Transverse colon (tissue), 4 donors: ENCODE data around the gene RABGGTA.

ENCODE experiments used
- CTCF ChIP-seq, 5 experiments: fragments of 200-600 bp in 3 of 5; fragments of 450-650 bp in 2 of 5; sonication (generic) in 3 of 5; IDR thresholded peaks; 1 replicate in 2 of 5; 2 replicates in 3 of 5; pipeline ENCODE4 v1.5.1; 2016 to 2017; ENCODE audit warnings: antibody characterized with exemption in 5 of 5, inconsistent platforms in 3 of 5, mild to moderate bottlenecking in 2 of 5, moderate library complexity in 1 of 5
- EP300 ChIP-seq: sonication (generic); formaldehyde crosslinking; IDR thresholded peaks from one replicate; pipeline ENCODE4 v1.6.1; 2017; ENCODE audit warnings: antibody characterized with exemption, low read depth
- POLR2A ChIP-seq: fragments of 450-650 bp; IDR thresholded peaks from one replicate; pipeline ENCODE4 v1.6.1; 2016; ENCODE audit warnings: antibody characterized with exemption, mild to moderate bottlenecking, moderate library complexity
- POLR2AphosphoS5 ChIP-seq, 3 donors: sonication (generic); formaldehyde crosslinking; IDR thresholded peaks; one replicate each; pipeline ENCODE4 v1.6.1; 2016; ENCODE audit warnings: antibody characterized with exemption in 3 of 3

- TF ChIP-seq CTCF (IDR thresholded peaks at IDR 0.05) (no peak), POLR2A (no peak), EP300 (no peak), POLR2AphosphoS5 (IDR thresholded peaks at IDR 0.05) (no peak)
Observed at GRCh38 chr14:24290746-24291145, 19.3 kb upstream of the RABGGTA start.
